ENCODE data around the gene TJP2.

The TJP2 gene

GRCh38 chr9:69218166-69218565 lies 44.1 kb downstream of the TJP2 start:
- Mint-ChIP-seq H3K9me3 (no peaks in the 10 kb centered on the region), H3K4me3 (no peak overlapping the region), H3K27ac (no peak overlapping the region), H3K4me1 (no peaks in the 10 kb centered on the region), H3K36me3 (no peaks in the 10 kb centered on the region)
- DNase-seq (ENCODE audit: low spot score in 2 of 2) (no peak), ATAC-seq (no peak)

GRCh38 chr9:69221036-69221435 lies 47.0 kb downstream of the TJP2 start:
- Mint-ChIP-seq H3K4me1 (no peaks in the 10 kb centered on the region), H3K36me3 (peaks cover 15% of the 10 kb centered on the region), H3K4me3 (no peak overlapping the region), H3K9me3 (no peaks in the 10 kb centered on the region), H3K27ac (no peak overlapping the region)
- DNase-seq (ENCODE audit: low spot score in 2 of 2) (no peak), ATAC-seq (no peak)

- no peak for DNase-seq (ENCODE audit: low spot score in 2 of 2)
- Mint-ChIP-seq H3K9me3 (no peaks in the 10 kb centered on the region), H3K4me1 (no peaks in the 10 kb centered on the region), H3K27ac (no peak overlapping the region), H3K36me3 (peaks cover 15% of the 10 kb centered on the region), H3K4me3 (no peak overlapping the region)
- no peak for ATAC-seq
Measured at GRCh38 chr9:69222970-69223369, 48.9 kb downstream of the TJP2 start.

GRCh38 chr9:69223605-69224004 lies 49.5 kb downstream of the TJP2 start:
- Mint-ChIP-seq H3K36me3 (peaks cover 15% of the 10 kb centered on the region), H3K4me1 (no peaks in the 10 kb centered on the region), H3K9me3 (no peaks in the 10 kb centered on the region), H3K4me3 (no peak overlapping the region), H3K27ac (no peak overlapping the region)
- DNase-seq (ENCODE audit: low spot score in 2 of 2) (no peak), ATAC-seq (no peak)

- H3K4me1 Mint-ChIP-seq, result no peaks in the 10 kb centered on the region
- H3K36me3 Mint-ChIP-seq, result peaks cover 25% of the 10 kb centered on the region
- no peak overlapping the region for H3K4me3 Mint-ChIP-seq
- no peak for ATAC-seq
- DNase-seq (ENCODE audit: low spot score in 2 of 2), result no peak
- no peaks in the 10 kb centered on the region for H3K9me3 Mint-ChIP-seq
- no peak overlapping the region for H3K27ac Mint-ChIP-seq
Measured at GRCh38 chr9:69229367-69229766, 55.3 kb downstream of the TJP2 start.

- H3K4me1 Mint-ChIP-seq, result no peaks in the 10 kb centered on the region
- H3K27ac Mint-ChIP-seq, result no peak overlapping the region
Measured at GRCh38 chr9:69232135-69232534, 58.1 kb downstream of the TJP2 start.

GRCh38 chr9:69234683-69235082 lies 60.6 kb downstream of the TJP2 start:
- H3K4me1 Mint-ChIP-seq, result no peaks in the 10 kb centered on the region
- H3K36me3 Mint-ChIP-seq, result peaks cover 33% of the 10 kb centered on the region
- ATAC-seq (no peak), DNase-seq (ENCODE audit: low spot score in 2 of 2) (no peak)
- H3K4me3 Mint-ChIP-seq, result no peak overlapping the region
- no peaks in the 10 kb centered on the region for H3K9me3 Mint-ChIP-seq
- H3K27ac Mint-ChIP-seq, result no peak overlapping the region

More at GRCh38 chr9:69232135-69232534, 58.1 kb downstream of the TJP2 start:
- Mint-ChIP-seq H3K4me3 (no peak overlapping the region), H3K9me3 (no peaks in the 10 kb centered on the region), H3K36me3 (peaks cover 12% of the 10 kb centered on the region)
- ATAC-seq (no peak), DNase-seq (ENCODE audit: low spot score in 2 of 2) (no peak)

- H3K4me1 Mint-ChIP-seq, result no peaks in the 10 kb centered on the region
- H3K9me3 Mint-ChIP-seq, result no peaks in the 10 kb centered on the region
- no peak for DNase-seq (ENCODE audit: low spot score in 2 of 2)
- no peak for ATAC-seq
- no peak overlapping the region for H3K27ac Mint-ChIP-seq
- H3K36me3 Mint-ChIP-seq, result peaks cover 34% of the 10 kb centered on the region
- H3K4me3 Mint-ChIP-seq, result no peak overlapping the region
Measured at GRCh38 chr9:69236188-69236587, 62.1 kb downstream of the TJP2 start.

- no peak for DNase-seq (ENCODE audit: low spot score in 2 of 2)
- H3K36me3 Mint-ChIP-seq, result peaks cover 34% of the 10 kb centered on the region
- ATAC-seq, result no peak
- no peak overlapping the region for H3K27ac Mint-ChIP-seq
- H3K9me3 Mint-ChIP-seq, result no peaks in the 10 kb centered on the region
- no peak overlapping the region for H3K4me3 Mint-ChIP-seq
- no peaks in the 10 kb centered on the region for H3K4me1 Mint-ChIP-seq
Measured at GRCh38 chr9:69237702-69238295, 63.7 kb downstream of the TJP2 start.

- no peak for ATAC-seq
- H3K36me3 Mint-ChIP-seq, result peaks cover 23% of the 10 kb centered on the region
- no peaks in the 10 kb centered on the region for H3K9me3 Mint-ChIP-seq
- no peak overlapping the region for H3K27ac Mint-ChIP-seq
- H3K4me1 Mint-ChIP-seq, result no peaks in the 10 kb centered on the region
- no peak for DNase-seq (ENCODE audit: low spot score in 2 of 2)
- no peak overlapping the region for H3K4me3 Mint-ChIP-seq
Measured at GRCh38 chr9:69243116-69243515, 69.0 kb downstream of the TJP2 start.

GRCh38 chr9:69246629-69247028 lies 72.6 kb downstream of the TJP2 start:
- no peak overlapping the region for H3K27ac Mint-ChIP-seq
- no peaks in the 10 kb centered on the region for H3K9me3 Mint-ChIP-seq
- DNase-seq (ENCODE audit: low spot score in 2 of 2) (no peak), ATAC-seq (no peak)
- H3K4me1 Mint-ChIP-seq, result no peaks in the 10 kb centered on the region
- peaks cover 4% of the 10 kb centered on the region for H3K36me3 Mint-ChIP-seq
- H3K4me3 Mint-ChIP-seq, result no peak overlapping the region

- ATAC-seq (no peak), DNase-seq (ENCODE audit: low spot score in 2 of 2) (no peak)
- Mint-ChIP-seq H3K36me3 (peaks cover 14% of the 10 kb centered on the region), H3K27ac (no peak overlapping the region), H3K4me3 (no peak overlapping the region), H3K9me3 (no peaks in the 10 kb centered on the region), H3K4me1 (no peaks in the 10 kb centered on the region)
Measured at GRCh38 chr9:69248005-69248404, 73.9 kb downstream of the TJP2 start.

GRCh38 chr9:69249337-69249736 lies 75.3 kb downstream of the TJP2 start:
- ATAC-seq (no peak), DNase-seq (ENCODE audit: low spot score in 2 of 2) (no peak)
- H3K4me3 Mint-ChIP-seq, result no peak overlapping the region
- peaks cover 14% of the 10 kb centered on the region for H3K36me3 Mint-ChIP-seq
- H3K4me1 Mint-ChIP-seq, result no peaks in the 10 kb centered on the region
- no peaks in the 10 kb centered on the region for H3K9me3 Mint-ChIP-seq
- H3K27ac Mint-ChIP-seq, result no peak overlapping the region

- ATAC-seq, result no peak
- DNase-seq (ENCODE audit: low spot score in 2 of 2), result no peak
- Mint-ChIP-seq H3K4me1 (no peaks in the 10 kb centered on the region), H3K27ac (no peak overlapping the region), H3K36me3 (peaks cover 14% of the 10 kb centered on the region), H3K4me3 (no peak overlapping the region), H3K9me3 (no peaks in the 10 kb centered on the region)
Measured at GRCh38 chr9:69250681-69251080, 76.6 kb downstream of the TJP2 start.

- no peaks in the 10 kb centered on the region for H3K9me3 Mint-ChIP-seq
- no peak overlapping the region for H3K4me3 Mint-ChIP-seq
- H3K27ac Mint-ChIP-seq, result no peak overlapping the region
- ATAC-seq (no peak), DNase-seq (ENCODE audit: low spot score in 2 of 2) (no peak)
- H3K36me3 Mint-ChIP-seq, result peaks cover 12% of the 10 kb centered on the region
- no peaks in the 10 kb centered on the region for H3K4me1 Mint-ChIP-seq
Measured at GRCh38 chr9:69252436-69252835, 78.4 kb downstream of the TJP2 start.

GRCh38 chr9:69253057-69253456 lies 79.0 kb downstream of the TJP2 start:
- no peaks in the 10 kb centered on the region for H3K9me3 Mint-ChIP-seq
- ATAC-seq, result no peak
- no peak for DNase-seq (ENCODE audit: low spot score in 2 of 2)
- H3K4me1 Mint-ChIP-seq, result no peaks in the 10 kb centered on the region
- no peak overlapping the region for H3K4me3 Mint-ChIP-seq
- no peak overlapping the region for H3K27ac Mint-ChIP-seq
- peaks cover 9% of the 10 kb centered on the region for H3K36me3 Mint-ChIP-seq

- Mint-ChIP-seq H3K4me1 (no peaks in the 10 kb centered on the region), H3K9me3 (no peaks in the 10 kb centered on the region), H3K4me3 (no peak overlapping the region), H3K27ac (no peak overlapping the region), H3K36me3 (peaks cover 9% of the 10 kb centered on the region)
- no peak for DNase-seq (ENCODE audit: low spot score in 2 of 2)
- peak; percentile 19 for ATAC-seq
Measured at GRCh38 chr9:69254223-69254622, 80.1 kb downstream of the TJP2 start.

Data from stimulated activated effector memory CD8-positive, alpha-beta T cell treated with anti-CD3 and anti-CD28 coated beads, Interleukin-12 subunit alpha, Interleukin-12 subunit beta, amount 100 ng/mL, for 72 hours (primary cell).